Measurements from ENCODE around the gene ACTN4.
"Not testable (repeated sequence)": the region's sequence is repeated elsewhere in the genome, so short reads cannot be mapped to it uniquely, and the experiment has no call there.

The ACTN4 gene

DNA sequence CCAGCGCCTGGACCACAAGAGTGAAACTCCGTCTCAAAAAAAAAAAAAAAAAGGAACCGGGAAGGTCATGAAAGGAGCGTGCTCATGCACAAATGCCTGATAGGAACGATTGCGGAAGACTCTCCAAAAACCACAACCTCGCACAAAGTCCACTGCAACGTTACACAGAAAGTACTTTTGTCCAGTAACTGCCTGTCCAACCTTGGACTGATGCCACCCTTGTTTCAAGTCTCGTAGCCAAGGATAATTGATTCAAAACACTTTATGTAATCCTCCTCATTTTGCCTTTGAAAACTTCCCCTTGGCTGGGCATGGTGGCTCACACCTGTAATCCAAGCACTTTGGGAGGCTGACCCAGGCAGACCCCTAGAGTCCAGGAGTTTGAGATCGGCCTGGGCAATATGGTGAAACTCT lies 112.1 kb downstream of the ACTN4 start:
- no peak for FAIRE-seq
- DNase-seq (ENCODE audit: insufficient read length, low spot score) = no peak

DNA sequence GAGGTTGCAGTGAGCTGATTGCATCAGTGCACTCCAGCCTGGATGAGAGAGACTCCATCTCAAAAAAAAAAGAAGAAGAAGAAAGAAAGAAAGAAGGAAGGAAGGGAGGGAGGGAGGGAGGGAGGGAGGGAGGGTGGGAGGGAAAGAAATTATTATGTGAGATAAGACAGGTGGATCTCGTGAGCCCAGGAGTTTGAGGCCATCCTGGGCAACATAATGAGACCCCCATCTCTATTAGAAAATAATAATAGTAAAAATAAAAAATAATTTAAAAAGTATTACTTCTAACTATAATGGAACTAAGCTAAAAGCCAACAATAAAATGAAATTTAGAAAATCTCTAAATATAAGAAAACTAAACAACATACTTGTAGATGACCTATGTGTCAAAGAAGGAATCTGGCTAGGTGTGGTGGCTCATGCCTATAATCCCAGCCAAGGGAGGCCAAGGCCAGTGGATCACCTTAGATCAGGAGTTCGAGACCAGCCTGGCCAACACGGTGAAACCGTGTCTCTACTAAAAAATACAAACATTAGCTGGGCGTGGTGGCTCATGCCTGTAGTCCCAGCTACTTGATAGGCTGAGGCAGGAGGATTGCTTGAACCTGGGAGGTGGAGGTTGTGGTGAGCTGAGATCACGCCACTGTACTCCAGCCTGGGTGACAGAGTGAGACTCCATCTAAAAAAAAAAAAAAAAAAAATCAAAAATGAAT lies 113.5 kb downstream of the ACTN4 start:
- not testable (repeated sequence) for FAIRE-seq; DNase-seq (ENCODE audit: insufficient read length, low spot score)

DNA sequence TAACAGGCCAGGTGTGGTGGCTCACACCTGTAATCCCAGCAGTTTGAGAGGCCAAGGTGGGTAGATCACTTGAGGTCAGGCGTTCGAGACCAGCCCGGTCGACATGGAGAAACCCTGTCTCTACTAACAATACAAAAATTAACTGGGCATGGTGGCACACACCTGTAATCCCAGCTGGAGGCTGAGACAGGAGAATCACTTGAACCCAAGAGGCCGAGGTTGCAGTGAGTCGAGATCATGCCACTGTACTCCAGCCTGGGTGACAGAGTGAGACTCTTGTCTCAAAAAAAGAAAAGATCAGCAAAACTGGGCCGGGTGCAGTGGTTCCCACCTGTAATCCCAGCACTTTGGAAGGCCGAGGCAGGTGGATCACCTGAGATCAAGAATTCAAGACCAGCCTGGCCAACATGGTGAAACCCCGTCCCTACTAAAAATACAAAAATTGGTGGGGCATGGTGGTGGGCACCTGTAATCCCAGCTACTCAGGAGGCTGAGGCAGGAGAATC lies 114.5 kb downstream of the ACTN4 start:
- not testable (repeated sequence) for DNase-seq (ENCODE audit: insufficient read length, low spot score); FAIRE-seq

DNA sequence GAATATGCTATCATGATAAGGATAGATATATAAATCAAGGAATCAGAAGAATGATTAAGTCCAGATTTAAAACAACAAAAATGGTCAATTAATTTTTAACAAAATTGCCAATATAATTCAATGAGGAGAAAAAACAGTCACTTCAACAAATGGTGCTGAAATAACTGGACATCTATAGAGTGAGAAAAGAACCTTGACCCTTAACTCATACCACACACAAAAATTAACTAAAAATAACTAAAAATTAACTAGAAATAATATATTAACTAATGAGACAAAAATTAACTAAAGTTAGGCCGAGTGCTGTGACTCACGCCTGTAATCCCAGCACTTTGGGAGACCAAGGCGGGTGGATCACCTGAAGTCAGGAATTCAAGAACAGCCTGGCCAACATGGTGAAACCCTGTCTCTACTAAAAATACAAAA lies 116.4 kb downstream of the ACTN4 start:
- FAIRE-seq = no peak
- no peak for DNase-seq (ENCODE audit: insufficient read length, low spot score)

DNA sequence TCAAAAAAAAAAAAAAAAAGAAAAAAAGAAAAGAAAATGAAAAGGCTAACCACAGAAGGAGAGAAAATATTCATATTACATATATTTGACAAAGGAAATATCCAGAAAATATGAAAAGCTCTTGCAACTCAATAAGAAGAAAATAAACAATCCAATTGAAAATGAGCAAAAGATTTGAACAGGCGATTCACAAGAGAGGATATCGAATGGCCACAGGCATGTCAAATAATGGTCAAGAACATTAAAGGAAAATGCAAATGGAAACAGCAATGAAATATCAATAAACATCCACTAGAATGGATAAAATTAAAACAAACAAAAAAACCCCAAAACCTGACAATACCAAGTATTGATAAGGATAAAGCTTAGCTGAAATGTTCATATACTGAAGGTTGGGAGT lies 117.8 kb downstream of the ACTN4 start:
- FAIRE-seq (no peak), DNase-seq (ENCODE audit: insufficient read length, low spot score) (no peak)

DNA sequence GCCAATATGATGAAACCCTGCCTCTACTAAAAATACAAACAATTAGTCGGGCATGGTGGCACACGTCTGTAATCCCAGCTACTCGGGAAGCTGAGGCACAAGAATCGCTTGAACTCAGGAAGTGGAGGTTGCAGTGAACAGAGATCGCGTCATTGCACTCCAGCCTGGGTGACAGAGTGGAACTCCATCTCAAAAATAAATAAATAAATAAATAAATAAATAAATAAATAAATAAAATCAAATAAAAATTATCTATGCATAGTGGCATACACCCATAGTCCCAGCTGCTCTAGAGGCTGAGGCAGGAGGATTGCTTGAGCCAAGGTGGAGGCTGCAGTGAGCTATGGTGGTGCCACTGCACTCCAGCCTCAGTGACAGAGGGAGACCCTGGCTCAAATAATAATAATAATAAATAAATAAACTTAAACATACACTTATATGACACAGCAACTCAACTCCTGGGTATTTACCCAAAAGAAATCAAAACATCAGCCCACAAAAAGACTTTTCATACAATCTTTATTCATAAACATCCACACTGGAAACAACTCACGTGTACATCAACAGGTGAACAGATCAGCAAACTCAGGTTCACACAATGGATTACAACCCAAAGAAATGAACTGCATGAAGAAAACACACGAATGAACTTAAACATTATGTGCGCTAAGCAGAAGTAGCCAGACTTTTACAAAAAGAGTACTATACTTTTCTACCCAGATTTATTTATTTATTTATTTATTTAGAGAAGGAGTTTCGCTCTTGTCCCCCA lies 119.0 kb downstream of the ACTN4 start:
- FAIRE-seq = no peak
- DNase-seq (ENCODE audit: insufficient read length, low spot score) = no peak

DNA sequence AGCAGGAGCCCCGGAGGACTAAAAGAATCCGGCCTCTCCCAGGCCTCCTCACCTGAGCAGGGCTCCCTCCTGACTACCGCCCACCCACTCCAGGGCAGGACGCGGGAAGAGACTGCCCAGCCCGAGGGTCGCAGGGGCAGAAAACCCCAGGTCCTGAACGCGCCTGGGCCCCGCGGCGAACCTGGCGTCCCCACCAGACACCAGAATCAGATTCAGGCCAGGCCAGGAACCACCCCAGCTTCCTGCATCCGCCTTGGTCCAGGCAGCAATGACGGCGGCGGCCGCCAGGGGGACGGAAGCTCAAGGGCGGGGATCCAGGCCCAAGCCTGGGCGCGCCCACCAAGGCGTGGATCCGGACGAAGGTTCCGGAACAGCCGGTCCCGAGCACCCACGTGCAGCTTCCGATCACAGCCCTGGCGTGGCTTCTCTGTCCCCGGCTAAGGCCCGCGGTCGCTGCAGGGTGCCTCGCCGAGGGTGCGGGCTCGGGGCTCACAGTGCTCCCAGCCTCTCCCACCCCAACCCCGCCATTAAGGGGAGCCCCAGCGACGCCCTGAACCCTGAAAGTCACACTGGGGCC lies 122.3 kb downstream of the ACTN4 start:
- no peak for FAIRE-seq
- DNase-seq (ENCODE audit: insufficient read length, low spot score) = no peak

DNA sequence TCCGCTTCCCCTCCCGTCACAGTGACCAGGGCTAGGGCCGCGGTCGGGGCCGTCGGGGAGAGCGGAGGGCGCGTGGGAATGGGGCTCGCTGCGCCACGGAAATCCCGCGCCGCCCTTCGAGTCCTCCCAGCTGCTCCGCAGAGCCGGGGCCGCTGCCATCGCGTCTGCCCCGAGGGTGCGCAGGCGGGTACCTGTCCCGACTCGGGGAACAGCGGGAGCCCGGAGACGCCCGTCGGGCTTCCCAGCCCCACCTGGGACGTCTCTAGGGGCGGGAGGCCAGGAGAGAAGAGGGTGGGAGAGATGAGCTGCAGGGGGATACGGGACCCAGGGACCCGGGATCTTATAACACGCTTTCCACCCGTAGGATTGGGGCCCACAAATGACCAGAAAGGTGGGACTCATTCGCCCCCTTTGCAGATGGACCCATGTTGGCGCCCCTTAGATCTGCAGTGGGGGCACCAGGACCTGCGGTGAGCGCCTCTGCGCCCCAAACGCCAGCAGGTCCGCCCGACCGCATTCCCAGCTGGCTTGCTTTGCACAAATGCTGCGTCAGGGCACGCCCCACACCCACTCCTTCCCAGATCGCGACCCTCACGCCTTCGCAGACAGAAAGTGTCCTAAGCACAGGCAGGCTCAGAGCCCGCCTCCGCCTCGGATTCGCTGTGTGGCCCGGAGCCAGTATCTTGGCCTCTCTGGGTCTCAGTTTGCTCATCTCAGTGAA lies 122.9 kb downstream of the ACTN4 start:
- not testable (repeated sequence) for FAIRE-seq; DNase-seq (ENCODE audit: insufficient read length, low spot score)

DNA sequence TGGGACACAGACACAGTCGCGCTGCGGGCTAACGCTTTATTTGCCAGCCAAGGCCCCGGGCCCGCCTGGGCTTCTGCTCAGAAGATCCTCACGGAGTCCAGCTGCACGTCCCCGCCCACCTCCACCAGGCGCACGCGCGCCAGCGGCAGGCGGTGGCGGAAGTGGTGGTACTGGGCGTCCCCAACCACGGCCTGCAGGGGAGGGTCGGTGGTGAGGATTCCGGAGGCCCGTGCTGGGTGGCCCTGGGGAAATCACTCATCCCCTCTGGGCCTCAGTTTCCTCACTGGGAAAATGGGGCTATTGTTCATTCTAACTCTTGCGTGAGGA lies 123.5 kb downstream of the ACTN4 start:
- FAIRE-seq; DNase-seq (ENCODE audit: insufficient read length, low spot score): not testable (repeated sequence)

DNA sequence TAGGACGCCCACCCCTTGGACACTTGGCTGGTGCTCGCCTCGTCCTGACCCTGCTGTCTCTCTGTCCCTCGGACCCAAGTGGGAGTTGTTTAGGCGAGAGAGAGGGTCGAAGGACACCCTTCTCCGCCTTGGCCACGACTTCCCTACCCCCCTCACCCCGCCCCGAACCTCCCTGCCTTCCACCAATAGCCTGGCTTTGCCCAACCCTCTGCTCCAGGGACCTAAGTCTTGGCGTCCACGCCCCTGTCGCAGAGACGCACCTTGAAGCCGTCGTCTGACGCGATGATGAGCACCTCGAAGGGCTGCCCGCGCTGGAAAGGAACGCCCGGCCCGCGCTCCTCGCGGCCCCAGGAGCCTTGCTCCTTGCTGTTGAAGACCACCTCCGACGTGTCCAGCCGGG lies 124.1 kb downstream of the ACTN4 start:
- not testable (repeated sequence) for DNase-seq (ENCODE audit: insufficient read length, low spot score); FAIRE-seq

DNA sequence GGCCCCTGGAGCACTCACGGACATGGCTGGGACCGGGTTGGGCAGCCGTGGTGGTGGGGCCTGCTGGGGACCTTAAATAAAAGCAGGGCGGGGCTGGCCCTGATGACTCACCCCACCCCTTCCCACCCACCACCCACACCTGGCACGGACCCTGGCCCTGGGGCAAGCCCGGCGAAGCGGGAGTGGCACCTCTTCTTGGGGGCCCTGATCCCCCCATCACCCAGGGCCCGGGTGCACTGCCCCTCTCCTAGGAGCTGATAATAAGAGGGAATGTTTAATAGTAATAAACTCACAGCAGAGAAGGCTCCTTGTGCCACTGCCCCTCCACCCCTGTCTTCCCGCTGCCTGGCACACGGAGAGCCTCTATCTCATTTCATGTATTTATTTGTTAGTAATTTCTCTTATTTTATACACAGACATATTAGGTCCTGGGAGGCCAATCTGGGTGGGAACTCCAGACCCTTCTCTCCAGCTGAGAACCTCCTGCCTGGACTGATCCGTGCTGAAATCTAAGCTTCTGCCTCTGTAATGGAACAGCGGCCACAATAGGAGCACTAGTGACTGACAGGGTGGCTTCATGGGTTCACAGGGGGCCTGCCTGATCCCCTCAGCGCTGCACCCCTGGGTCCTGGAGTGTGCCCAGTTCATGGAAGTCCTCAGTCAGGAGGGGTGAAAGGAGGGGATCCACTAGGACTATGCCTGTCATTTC lies 126.2 kb downstream of the ACTN4 start, which contains the start of gene LGALS7:
LGALS7 (minus strand) TSS at position 49 of the 709 bp plus-strand sequence; CDS start at position 24, 25 bp downstream.
- FAIRE-seq (no peak), DNase-seq (ENCODE audit: insufficient read length, low spot score) (no peak)

DNA sequence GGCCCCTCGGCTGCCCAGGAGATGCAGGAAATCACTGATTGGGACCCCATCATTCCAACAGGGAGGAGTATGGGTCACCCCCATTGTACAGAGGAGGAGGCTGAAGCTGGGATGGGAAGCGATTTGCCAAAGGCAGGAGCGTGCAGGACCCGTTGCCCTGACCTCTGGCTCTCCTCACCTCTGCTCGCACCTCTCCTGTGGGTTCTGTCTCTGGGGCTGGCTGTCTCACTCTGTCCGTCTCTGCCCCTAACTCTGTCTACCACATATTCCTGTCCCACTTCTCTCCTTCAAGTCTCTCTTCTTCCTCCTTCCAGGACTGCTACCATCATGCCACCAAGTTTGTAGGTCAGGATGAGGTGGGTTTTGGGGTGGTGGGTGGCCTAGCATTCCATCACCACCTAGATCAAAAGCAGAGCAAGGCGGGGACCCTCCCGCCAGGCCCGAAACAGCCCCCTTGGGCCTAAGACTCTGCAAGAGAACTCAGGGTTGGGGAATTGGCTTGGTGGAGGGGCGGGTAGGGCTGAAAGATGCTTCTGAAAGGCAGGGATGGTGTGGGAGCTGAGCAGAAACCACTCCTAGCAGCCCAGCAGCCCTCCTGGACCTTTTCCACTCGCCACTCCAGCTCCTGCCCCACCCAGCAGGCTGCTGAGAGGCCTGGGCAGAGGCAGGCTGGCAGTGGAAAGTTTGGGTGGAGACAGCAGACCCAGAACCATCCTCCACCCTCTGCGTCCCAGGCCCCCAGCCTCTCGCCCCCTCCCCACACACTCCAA lies 126.9 kb downstream of the ACTN4 start:
- FAIRE-seq = no peak
- DNase-seq (ENCODE audit: insufficient read length, low spot score) = no peak

DNA sequence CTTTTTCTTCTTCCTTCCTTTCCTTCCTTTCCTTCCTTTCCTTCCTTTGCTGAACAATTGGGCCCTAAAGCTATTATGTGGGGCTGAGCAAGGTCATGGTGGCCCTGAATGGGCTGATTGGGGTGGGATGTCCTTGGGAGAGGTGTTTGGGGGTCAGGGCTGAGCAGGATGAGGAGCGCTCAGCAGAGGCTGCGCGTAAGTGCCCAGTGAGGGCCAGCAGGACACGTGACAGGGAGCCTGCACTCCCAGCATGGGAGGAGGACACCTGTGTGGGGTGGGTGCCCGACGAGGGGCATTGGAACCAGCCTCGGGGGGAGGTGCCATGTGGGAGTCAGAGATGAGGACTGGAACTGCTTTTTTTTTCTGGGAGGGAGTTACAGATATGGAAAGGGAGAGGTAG lies 131.3 kb downstream of the ACTN4 start:
- FAIRE-seq = no peak
- no peak for DNase-seq (ENCODE audit: insufficient read length, low spot score)

DNA sequence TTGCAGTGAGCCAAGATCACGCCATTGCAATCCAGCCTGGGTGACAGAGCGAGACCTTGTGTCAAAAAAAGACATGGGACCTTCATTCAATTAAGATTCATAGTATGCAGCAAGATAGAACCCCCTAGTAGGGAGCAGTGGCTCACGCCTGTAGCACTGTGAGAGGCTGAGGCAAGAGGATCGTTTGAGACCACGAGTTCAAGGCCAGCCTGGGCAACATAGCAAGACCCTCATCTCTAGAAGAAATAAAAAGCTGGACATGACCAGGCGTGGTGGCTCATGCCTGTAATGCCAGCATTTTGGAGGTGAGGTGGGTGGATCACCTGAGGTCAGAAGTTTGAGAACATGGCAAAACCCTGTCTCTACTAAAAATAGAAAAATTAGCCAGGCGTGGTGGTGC lies 133.0 kb downstream of the ACTN4 start:
- FAIRE-seq = no peak
- no peak for DNase-seq (ENCODE audit: insufficient read length, low spot score)

DNA sequence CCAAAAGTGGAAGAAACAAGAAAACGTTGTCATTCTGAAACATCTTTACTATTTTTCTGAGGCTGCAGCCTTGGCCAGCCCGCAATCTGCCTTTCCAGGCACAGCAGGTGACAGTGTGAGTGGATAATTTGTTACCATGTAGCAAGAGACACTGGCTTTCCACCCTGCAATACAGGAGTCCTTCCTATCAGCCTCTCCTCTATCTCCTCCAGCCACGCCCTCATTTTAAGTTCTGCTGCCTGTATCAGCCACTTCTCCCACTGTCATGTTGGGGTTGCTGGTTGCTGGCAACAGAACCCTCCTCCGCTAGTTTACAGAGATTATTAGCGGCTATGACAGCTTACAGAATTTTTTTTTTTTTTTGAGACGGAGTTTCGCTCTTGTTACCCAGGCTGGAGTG lies 133.6 kb downstream of the ACTN4 start:
- FAIRE-seq (no peak), DNase-seq (ENCODE audit: insufficient read length, low spot score) (no peak)
